H9 (cell line): ENCODE data around the gene MSI2. TPM values are rescaled to one million over a fixed set of nuclear protein-coding genes. Genes with fewer than 3 reads are reported as not detected.

Experiments
- DNase-seq: peaks from one replicate; pipeline ENCODE4 v3.0.0-alpha.2; 2017
- H2AFZ ChIP-seq: one replicate; pipeline ENCODE4 v1.6.1; 2013; ENCODE audit warnings: mild to moderate bottlenecking, low read length, control low read depth, moderate library complexity
- H2AK5ac ChIP-seq: 2 replicates; pipeline ENCODE4 v1.6.1; 2013; ENCODE audit warnings: low read length, control low read depth, mixed read lengths; ENCODE audit not compliant: insufficient read length
- H2BK120ac ChIP-seq: one replicate; pipeline ENCODE4 v1.6.1; 2013; ENCODE audit warnings: low read depth, mild to moderate bottlenecking, low read length, control low read depth, inconsistent platforms; ENCODE audit not compliant: poor library complexity, severe bottlenecking
- H2BK12ac ChIP-seq: 2 replicates; pipeline ENCODE4 v1.6.1; 2013; ENCODE audit warnings: low read length, control low read depth, mixed read lengths, low read depth; ENCODE audit not compliant: insufficient read length
- H2BK15ac ChIP-seq: 2 replicates; pipeline ENCODE4 v1.6.1; 2013; ENCODE audit warnings: low read depth, low read length, control low read depth
- H2BK20ac ChIP-seq: one replicate; pipeline ENCODE4 v1.6.1; 2013; ENCODE audit warnings: low read depth, mild to moderate bottlenecking, low read length, control low read depth, inconsistent platforms; ENCODE audit not compliant: poor library complexity, severe bottlenecking
- H2BK5ac ChIP-seq: 2 replicates; pipeline ENCODE4 v1.6.1; 2013; ENCODE audit warnings: low read length, control low read depth, mixed read lengths; ENCODE audit not compliant: insufficient read length
- H3K14ac ChIP-seq: 2 replicates; pipeline ENCODE4 v1.6.1; 2013; ENCODE audit warnings: low read length, control low read depth; ENCODE audit not compliant: insufficient read depth
- H3K18ac ChIP-seq: 2 replicates; pipeline ENCODE4 v1.6.1; 2013; ENCODE audit warnings: low read depth, mild to moderate bottlenecking, mixed read lengths, low read length, control low read depth; ENCODE audit not compliant: insufficient read length
- H3K23ac ChIP-seq: 2 replicates; pipeline ENCODE4 v1.6.1; 2013; ENCODE audit warnings: low read length, control low read depth, mixed read lengths, low read depth; ENCODE audit not compliant: insufficient read length
- H3K23me2 ChIP-seq: 2 replicates; pipeline ENCODE4 v1.6.1; 2013; ENCODE audit warnings: low read depth, mild to moderate bottlenecking, mixed read lengths, low read length, control low read depth; ENCODE audit not compliant: insufficient read length, poor library complexity, severe bottlenecking
- H3K27ac ChIP-seq: 2 replicates; pipeline ENCODE4 v1.5.1; 2013; ENCODE audit warnings: low read length, control low read depth, mixed read lengths, low read depth; ENCODE audit not compliant: insufficient read length
- H3K27me3 ChIP-seq: 2 replicates; pipeline ENCODE4 v1.6.1; 2013; ENCODE audit warnings: low read length, control low read depth, inconsistent platforms; ENCODE audit not compliant: insufficient read depth
- H3K4ac ChIP-seq: 2 replicates; pipeline ENCODE4 v1.6.1; 2013; ENCODE audit warnings: low read depth, mild to moderate bottlenecking, control low read depth, inconsistent platforms, low read length, moderate library complexity
- H3K4me1 ChIP-seq: 2 replicates; pipeline ENCODE4 v1.6.1; 2013; ENCODE audit warnings: low read length, control low read depth, inconsistent platforms; ENCODE audit not compliant: insufficient read depth
- H3K4me2 ChIP-seq: 2 replicates; pipeline ENCODE4 v1.6.1; 2013; ENCODE audit warnings: low read length, control low read depth, mixed read lengths; ENCODE audit not compliant: insufficient read length, insufficient read depth
- H3K56ac ChIP-seq: 2 replicates; pipeline ENCODE4 v1.6.1; 2013; ENCODE audit warnings: low read depth, mild to moderate bottlenecking, mixed read lengths, low read length, control low read depth; ENCODE audit not compliant: insufficient read length
- H3K79me1 ChIP-seq: 2 replicates; pipeline ENCODE4 v1.6.1; 2013; ENCODE audit warnings: low read depth, mild to moderate bottlenecking, moderate library complexity, low read length, control low read depth, inconsistent platforms; ENCODE audit not compliant: insufficient read depth, poor library complexity, severe bottlenecking
- H3K79me2 ChIP-seq: 2 replicates; pipeline ENCODE4 v1.6.1; 2013; ENCODE audit warnings: low read length, control low read depth, inconsistent platforms; ENCODE audit not compliant: insufficient read depth
- H3K9ac ChIP-seq: 2 replicates; pipeline ENCODE4 v1.6.1; 2013; ENCODE audit warnings: low read length, control low read depth, mixed read lengths; ENCODE audit not compliant: insufficient read length; ENCODE audit errors: extremely low read depth
- H3K9me3 ChIP-seq: one replicate; pipeline ENCODE4 v1.6.1; 2013; ENCODE audit warnings: low read depth, low read length, inconsistent platforms; ENCODE audit not compliant: control insufficient read depth
- H3T11ph ChIP-seq: one replicate; pipeline ENCODE4 v1.6.1; 2013; ENCODE audit warnings: mild to moderate bottlenecking, low read length, control low read depth, inconsistent platforms
- H4K20me1 ChIP-seq: one replicate; pipeline ENCODE4 v1.6.1; 2013; ENCODE audit not compliant: control insufficient read depth, insufficient read length, insufficient read depth
- H4K5ac ChIP-seq: 2 replicates; pipeline ENCODE4 v1.6.1; 2013; ENCODE audit warnings: low read depth, mild to moderate bottlenecking, mixed read lengths, low read length, control low read depth; ENCODE audit not compliant: insufficient read length
- H4K8ac ChIP-seq: replicated peaks from 2 replicates; pipeline ENCODE4 v1.6.1; 2013; ENCODE audit warnings: low read length, control low read depth, mixed read lengths, low read depth; ENCODE audit not compliant: insufficient read length
- H4K91ac ChIP-seq: 2 replicates; pipeline ENCODE4 v1.6.1; 2013; ENCODE audit warnings: low read depth, mild to moderate bottlenecking, moderate library complexity, mixed read lengths, low read length, control low read depth; ENCODE audit not compliant: insufficient read length
- H3K27ac Mint-ChIP-seq, 3 experiments: 2 replicates in 2 of 3; 3 replicates in 1 of 3; pipeline ENCODE4 v1.8.0; 2020 to 2021; ENCODE audit warnings: mixed read lengths in 3 of 3, mild to moderate bottlenecking in 1 of 3, moderate library complexity in 1 of 3
- H3K27me3 Mint-ChIP-seq: 2 replicates; pipeline ENCODE4 v1.8.0; 2021; ENCODE audit warnings: low read depth, mild to moderate bottlenecking, moderate library complexity, mixed read lengths
- H3K36me3 Mint-ChIP-seq, 3 experiments: 2 replicates in 2 of 3; 3 replicates in 1 of 3; pipeline ENCODE4 v1.8.0; 2020 to 2021; ENCODE audit warnings: low read depth in 3 of 3, mixed read lengths in 3 of 3; ENCODE audit not compliant: insufficient read depth in 1 of 3
- H3K4me1 Mint-ChIP-seq, 2 experiments: 2 replicates each; pipeline ENCODE4 v1.8.0; 2020; ENCODE audit warnings: mixed read lengths in 2 of 2
- H3K4me3 Mint-ChIP-seq, 2 experiments: 2 replicates in 1 of 2; 3 replicates in 1 of 2; pipeline ENCODE4 v1.8.0; 2020 to 2021; ENCODE audit warnings: mild to moderate bottlenecking in 2 of 2, mixed read lengths in 2 of 2, moderate library complexity in 1 of 2
- H3K9me3 Mint-ChIP-seq, 2 experiments: 2 replicates in 1 of 2; 3 replicates in 1 of 2; pipeline ENCODE4 v1.8.0; 2020; ENCODE audit warnings: mild to moderate bottlenecking in 2 of 2, mixed read lengths in 2 of 2, moderate library complexity in 1 of 2
- WGBS: extraction: QIAGEN DNeasy Blood & Tissue Kit; methylation state at CpG from one replicate; pipeline ENCODE4 v1.1.7; 2013; ENCODE audit warnings: missing lambda C conversion rate, low lambda C conversion rate, mixed read lengths; ENCODE audit not compliant: insufficient read length; ENCODE audit errors: extremely low coverage; 5-methylcytosine and 5-hydroxymethylcytosine counted together
- total RNA-seq: library from RNA; stranded (reverse); gene quantifications from 2 replicates; pipeline ENCODE4 v1.2.1, GENCODE V29; 2021
- TF ChIP-seq, protein P1 (sequence below): fragments of 200-600 bp; sonication (generic); conservative IDR thresholded peaks from 3 replicates; pipeline ENCODE4 v1.8.0; 2021; ENCODE audit warnings: antibody characterized with exemption, mild to moderate bottlenecking

The MSI2 gene
- total RNA-seq, 1 experiment from 2014 or later = 98.5 TPM

DNA sequence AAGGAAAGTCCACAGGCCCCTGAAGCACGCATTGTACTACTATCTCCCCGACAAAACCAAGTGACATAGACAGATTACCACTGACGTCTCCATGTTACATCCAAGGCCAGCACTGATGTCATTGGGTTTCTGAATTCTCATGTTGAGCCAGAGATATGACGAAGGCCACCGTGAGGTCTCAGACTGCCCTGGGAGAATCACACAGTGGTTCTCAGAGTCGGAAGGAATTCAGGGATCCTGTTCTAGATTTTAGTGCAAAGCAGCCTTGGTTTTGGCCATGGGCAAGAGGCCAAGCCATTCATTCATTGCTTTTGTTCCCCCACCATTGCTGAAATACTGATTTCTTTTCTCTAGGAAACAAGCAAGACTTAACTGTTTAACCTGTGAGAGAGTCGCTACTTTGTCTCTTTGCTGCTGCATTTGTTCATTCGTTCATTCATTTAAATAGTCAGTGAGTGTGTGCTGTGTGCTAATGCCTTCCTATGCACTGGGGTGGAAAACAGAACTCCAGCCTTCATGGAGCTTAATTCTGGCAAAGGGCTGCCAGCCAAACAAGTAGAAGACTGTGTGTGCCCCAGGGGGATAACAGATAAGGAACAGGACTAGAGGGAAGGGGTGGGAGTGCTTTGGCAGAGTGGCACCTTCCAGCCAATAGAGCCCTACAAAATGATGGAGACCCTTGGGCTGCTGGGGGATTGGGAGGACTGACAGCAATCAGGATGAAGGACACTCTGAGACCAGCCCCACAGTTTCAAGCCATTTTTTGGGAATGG is 222.3 kb downstream of the MSI2 start:
- H3K9me3 ChIP-seq = no peaks in the 10 kb centered on the region
- H3K9me3 Mint-ChIP-seq = no peaks in the 10 kb centered on the region
- no peaks in the 10 kb centered on the region for H3K79me1 ChIP-seq
- H2BK20ac ChIP-seq = no peak overlapping the region
- no peak overlapping the region for H2BK120ac ChIP-seq
- no peak overlapping the region for H2BK15ac ChIP-seq
- no peak overlapping the region for H4K8ac ChIP-seq
- no peak overlapping the region for H3K27ac ChIP-seq
- no peaks in the 10 kb centered on the region; the same call in 1 of the 2 replicates for H3K27me3 Mint-ChIP-seq
- peaks cover 47 to 49% of the 10 kb centered on the region in 2 experiments for H3K4me1 Mint-ChIP-seq
- peaks cover 14% of the 10 kb centered on the region for H3K4me1 ChIP-seq
- no peak overlapping the region for H3K4ac ChIP-seq
- no CpG with 5 or more reads among the region's 8 CpGs for WGBS
- no peak overlapping the region for H2AFZ ChIP-seq
- H3K36me3 Mint-ChIP-seq = 0 out of 7 replicates have a peak, but pooled peaks cover 0 to 2% (median 0%) of the 10 kb centered on the region in 3 experiments
- H3K9ac ChIP-seq = no peak overlapping the region
- no peaks in the 10 kb centered on the region for H3K27me3 ChIP-seq
- no peaks in the 10 kb centered on the region for H4K20me1 ChIP-seq
- H3K79me2 ChIP-seq = peaks cover 1% of the 10 kb centered on the region; the same call in 1 of the 2 replicates
- no peak overlapping the region for H2BK12ac ChIP-seq
- no peak overlapping the region for H3K23ac ChIP-seq
- H3K23me2 ChIP-seq = no peaks in the 10 kb centered on the region
- H2AK5ac ChIP-seq = no peak overlapping the region
- H3T11ph ChIP-seq = no peak overlapping the region
- no peak overlapping the region for H3K56ac ChIP-seq
- DNase-seq = no peak
- no peak overlapping the region for H2BK5ac ChIP-seq
- no peak overlapping the region for H3K4me3 Mint-ChIP-seq
- H3K27ac Mint-ChIP-seq = no peak overlapping the region; a peak in 2 of 7 replicates
- TF ChIP-seq, protein P1, sequence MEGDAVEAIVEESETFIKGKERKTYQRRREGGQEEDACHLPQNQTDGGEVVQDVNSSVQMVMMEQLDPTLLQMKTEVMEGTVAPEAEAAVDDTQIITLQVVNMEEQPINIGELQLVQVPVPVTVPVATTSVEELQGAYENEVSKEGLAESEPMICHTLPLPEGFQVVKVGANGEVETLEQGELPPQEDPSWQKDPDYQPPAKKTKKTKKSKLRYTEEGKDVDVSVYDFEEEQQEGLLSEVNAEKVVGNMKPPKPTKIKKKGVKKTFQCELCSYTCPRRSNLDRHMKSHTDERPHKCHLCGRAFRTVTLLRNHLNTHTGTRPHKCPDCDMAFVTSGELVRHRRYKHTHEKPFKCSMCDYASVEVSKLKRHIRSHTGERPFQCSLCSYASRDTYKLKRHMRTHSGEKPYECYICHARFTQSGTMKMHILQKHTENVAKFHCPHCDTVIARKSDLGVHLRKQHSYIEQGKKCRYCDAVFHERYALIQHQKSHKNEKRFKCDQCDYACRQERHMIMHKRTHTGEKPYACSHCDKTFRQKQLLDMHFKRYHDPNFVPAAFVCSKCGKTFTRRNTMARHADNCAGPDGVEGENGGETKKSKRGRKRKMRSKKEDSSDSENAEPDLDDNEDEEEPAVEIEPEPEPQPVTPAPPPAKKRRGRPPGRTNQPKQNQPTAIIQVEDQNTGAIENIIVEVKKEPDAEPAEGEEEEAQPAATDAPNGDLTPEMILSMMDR = no peak
- H4K91ac ChIP-seq = no peak overlapping the region
- H4K5ac ChIP-seq = no peak overlapping the region
- H3K18ac ChIP-seq = no peak overlapping the region
- H3K14ac ChIP-seq = no peak overlapping the region
- no peak overlapping the region for H3K4me2 ChIP-seq
